ENCODE data around the gene EYA3. TPM values are rescaled to one million over a fixed set of nuclear protein-coding genes. Genes with fewer than 3 reads are reported as not detected.

The EYA3 gene
- total RNA-seq, 1 experiment from 2014 or later = 29.4 TPM

DNA sequence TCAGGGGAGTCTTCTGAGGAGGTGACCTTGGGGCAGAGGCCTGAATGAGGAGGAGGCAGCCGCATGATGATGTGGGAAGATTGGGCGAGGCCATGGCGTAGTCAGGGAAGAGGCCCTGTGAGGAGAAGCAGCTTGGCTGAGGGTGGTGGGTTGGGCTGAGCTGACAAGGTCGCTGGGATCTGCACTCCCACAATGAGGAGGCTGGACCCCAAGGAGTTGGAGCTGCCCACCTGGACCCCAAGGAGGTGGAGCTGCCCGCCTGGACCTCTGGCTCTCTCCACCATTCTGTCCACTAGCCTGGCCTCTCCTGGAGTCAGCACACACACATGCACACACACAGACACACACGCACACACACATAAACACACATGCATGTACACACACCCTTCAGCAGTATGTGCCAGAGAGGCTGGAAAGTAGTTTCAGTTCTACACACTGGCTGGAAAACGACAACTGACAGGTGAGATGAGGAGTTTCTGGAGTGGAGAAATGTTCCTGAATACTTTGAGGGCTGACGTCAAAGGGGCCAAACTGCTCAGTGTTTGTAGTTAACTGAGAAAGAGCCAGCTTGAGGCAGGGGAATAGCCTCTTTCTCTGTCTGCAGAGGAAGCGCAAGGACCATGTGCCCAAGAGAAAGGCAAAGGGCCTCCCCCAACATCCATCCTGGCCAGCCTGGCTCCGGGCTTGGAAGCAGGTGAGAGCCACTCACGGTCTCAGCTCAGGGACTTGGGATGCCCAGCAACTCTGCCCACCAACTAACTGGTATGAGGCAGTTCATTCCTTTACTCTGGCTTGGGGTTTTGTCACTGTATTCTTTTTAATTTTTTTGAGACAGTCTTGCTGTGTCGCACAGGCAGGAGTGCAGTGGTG lies 146.5 kb downstream of the EYA3 start:
- no peak for ATAC-seq
- no peak for DNase-seq (ENCODE audit: low spot score)
- no peaks in the 10 kb centered on the region for H3K27me3 Mint-ChIP-seq (ENCODE audit: low read depth)
- TF ChIP-seq KAT7 (CRISPR knock-in tag; IDR thresholded peaks at IDR 0.05; ENCODE audit: borderline replicate concordance) (no peak), ZNF281 (CRISPR knock-in tag; IDR thresholded peaks at IDR 0.05) (no peak), TEAD1 (CRISPR knock-in tag; IDR thresholded peaks at IDR 0.05) (no peak), CREB1 (CRISPR knock-in tag; IDR thresholded peaks at IDR 0.05) (no peak), SOX15 (CRISPR knock-in tag; IDR thresholded peaks at IDR 0.05) (no peak), TCF7 (CRISPR knock-in tag; IDR thresholded peaks at IDR 0.05; ENCODE audit: low read depth) (no peak), AFF4 (CRISPR knock-in tag; IDR thresholded peaks at IDR 0.05; ENCODE audit: borderline replicate concordance) (no peak), ZNF423 (CRISPR knock-in tag; IDR thresholded peaks at IDR 0.05) (no peak), MXD4 (CRISPR knock-in tag; IDR thresholded peaks at IDR 0.05; ENCODE audit: borderline replicate concordance) (no peak), MLX (CRISPR knock-in tag; IDR thresholded peaks at IDR 0.05) (no peak), ZNF416 (CRISPR knock-in tag; IDR thresholded peaks at IDR 0.05) (no peak), EMX1 (CRISPR knock-in tag; IDR thresholded peaks at IDR 0.05) (no peak), ZNF396 (CRISPR knock-in tag; IDR thresholded peaks at IDR 0.05; ENCODE audit: borderline replicate concordance) (no peak), CBFB (CRISPR knock-in tag; IDR thresholded peaks at IDR 0.05; ENCODE audit: low read depth) (no peak), IRF2 (CRISPR knock-in tag; IDR thresholded peaks at IDR 0.05; ENCODE audit: borderline replicate concordance, low read depth) (no peak), STAT6 (CRISPR knock-in tag; conservative IDR thresholded peaks at IDR 0.05; ENCODE audit: low read depth) (no peak), TEAD4 (CRISPR knock-in tag; IDR thresholded peaks at IDR 0.05) (no peak)
- TF ChIP-seq, protein P1, sequence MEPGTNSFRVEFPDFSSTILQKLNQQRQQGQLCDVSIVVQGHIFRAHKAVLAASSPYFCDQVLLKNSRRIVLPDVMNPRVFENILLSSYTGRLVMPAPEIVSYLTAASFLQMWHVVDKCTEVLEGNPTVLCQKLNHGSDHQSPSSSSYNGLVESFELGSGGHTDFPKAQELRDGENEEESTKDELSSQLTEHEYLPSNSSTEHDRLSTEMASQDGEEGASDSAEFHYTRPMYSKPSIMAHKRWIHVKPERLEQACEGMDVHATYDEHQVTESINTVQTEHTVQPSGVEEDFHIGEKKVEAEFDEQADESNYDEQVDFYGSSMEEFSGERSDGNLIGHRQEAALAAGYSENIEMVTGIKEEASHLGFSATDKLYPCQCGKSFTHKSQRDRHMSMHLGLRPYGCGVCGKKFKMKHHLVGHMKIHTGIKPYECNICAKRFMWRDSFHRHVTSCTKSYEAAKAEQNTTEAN (CRISPR knock-in tag; IDR thresholded peaks at IDR 0.05) = no peak
- TF ChIP-seq, protein P2, sequence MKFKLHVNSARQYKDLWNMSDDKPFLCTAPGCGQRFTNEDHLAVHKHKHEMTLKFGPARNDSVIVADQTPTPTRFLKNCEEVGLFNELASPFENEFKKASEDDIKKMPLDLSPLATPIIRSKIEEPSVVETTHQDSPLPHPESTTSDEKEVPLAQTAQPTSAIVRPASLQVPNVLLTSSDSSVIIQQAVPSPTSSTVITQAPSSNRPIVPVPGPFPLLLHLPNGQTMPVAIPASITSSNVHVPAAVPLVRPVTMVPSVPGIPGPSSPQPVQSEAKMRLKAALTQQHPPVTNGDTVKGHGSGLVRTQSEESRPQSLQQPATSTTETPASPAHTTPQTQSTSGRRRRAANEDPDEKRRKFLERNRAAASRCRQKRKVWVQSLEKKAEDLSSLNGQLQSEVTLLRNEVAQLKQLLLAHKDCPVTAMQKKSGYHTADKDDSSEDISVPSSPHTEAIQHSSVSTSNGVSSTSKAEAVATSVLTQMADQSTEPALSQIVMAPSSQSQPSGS (CRISPR knock-in tag; IDR thresholded peaks at IDR 0.05; ENCODE audit: borderline replicate concordance, low read depth) = no peak
- peaks cover 22% of the 10 kb centered on the region for H3K4me1 Mint-ChIP-seq
- ChIA-PET CTCF (interaction anchor here (2.5 kb wide), 1 partner anchor 18 kb away, joined by 17 read pairs; the partner anchor contains the start of gene XKR8), POLR2A (no interaction called here)
- peak overlapping the region; percentile 31; the same call in 1 of the 2 replicates for H3K27ac Mint-ChIP-seq
- no peak overlapping the region for H3K4me3 Mint-ChIP-seq
- H3K36me3 Mint-ChIP-seq = peaks cover 3% of the 10 kb centered on the region
- H3K9me3 Mint-ChIP-seq = no peaks in the 10 kb centered on the region

Measured in WTC11 (cell line).